Gastroesophageal sphincter (tissue), 4 donors: ENCODE measurements around the gene UBE2R2. TPM values are rescaled to one million over a fixed set of nuclear protein-coding genes. Genes with fewer than 3 reads are reported as not detected.

Experiments
- ATAC-seq: fragments of 150-250 bp; one replicate; pipeline ENCODE4 v1.9.1; 2016; ENCODE audit warnings: mild to moderate bottlenecking, moderate library complexity
- H3K27ac ChIP-seq, 4 donors: fragments of 200-600 bp; sonication (generic) in 3 of 4; 1 replicate in 3 of 4; 2 replicates in 1 of 4; pipeline ENCODE4 v1.5.1; 2016 to 2019
- H3K27me3 ChIP-seq: fragments of 200-600 bp; sonication (generic); one replicate; pipeline ENCODE4 v1.5.1; 2019
- H3K36me3 ChIP-seq, 2 donors: fragments of 200-600 bp; sonication (generic); one replicate each; pipeline ENCODE4 v1.5.1; 2019; ENCODE audit warnings: control low read depth in 1 of 2
- H3K4me1 ChIP-seq, 3 donors: fragments of 200-600 bp; sonication (generic); 1 replicate in 2 of 3; 2 replicates in 1 of 3; pipeline ENCODE4 v1.5.1; 2016 to 2019; ENCODE audit warnings: control low read depth in 2 of 3
- H3K4me3 ChIP-seq, 2 donors: fragments of 200-600 bp; sonication (generic); one replicate each; pipeline ENCODE4 v1.5.1; 2019; ENCODE audit warnings: mild to moderate bottlenecking in 1 of 2, moderate library complexity in 1 of 2
- H3K9me3 ChIP-seq, 3 donors: fragments of 200-600 bp; sonication (generic); one replicate each; pipeline ENCODE4 v1.5.1; 2017 to 2019; ENCODE audit warnings: control low read depth in 2 of 3
- CTCF ChIP-seq, 4 experiments: fragments of 200-600 bp in 2 of 4; fragments of 450-650 bp in 2 of 4; sonication (generic) in 1 of 4; IDR thresholded peaks; one replicate each; pipeline ENCODE4 v1.5.1; 2017 to 2019; ENCODE audit warnings: antibody characterized with exemption in 4 of 4, mild to moderate bottlenecking in 2 of 4, moderate library complexity in 2 of 4
- EP300 ChIP-seq: sonication (generic); formaldehyde crosslinking; IDR thresholded peaks from one replicate; pipeline ENCODE4 v1.6.1; 2017; ENCODE audit warnings: antibody characterized with exemption, mild to moderate bottlenecking
- POLR2A ChIP-seq, 2 donors: fragments of 450-650 bp; IDR thresholded peaks; one replicate each; pipeline ENCODE4 v1.6.1; 2017; ENCODE audit warnings: antibody characterized with exemption in 2 of 2, mild to moderate bottlenecking in 2 of 2, moderate library complexity in 1 of 2
- POLR2AphosphoS5 ChIP-seq: sonication (generic); formaldehyde crosslinking; IDR thresholded peaks from one replicate; pipeline ENCODE4 v1.6.1; 2017; ENCODE audit warnings: antibody characterized with exemption
- WGBS, 2 donors: methylation state at CpG; one replicate each; pipeline ENCODE4 v1.1.5; 2018; ENCODE audit warnings: low coverage in 1 of 2; 5-methylcytosine and 5-hydroxymethylcytosine counted together
- total RNA-seq, 4 donors: library from RNA; depleted of rRNA; stranded (reverse); fragments of >200 nt; gene quantifications; one replicate each; pipeline ENCODE4 v1.1.0, GENCODE V29; 2016

Gene UBE2R2
- total RNA-seq, 4 donors from 2014 or later = 26.5 to 43.9 (median 33.0) TPM

- TF ChIP-seq POLR2AphosphoS5 (no peak), CTCF (IDR thresholded peaks at IDR 0.05) (no peak), EP300 (no peak)
- Histone ChIP-seq H3K9me3 (no peaks in the 10 kb centered on the region), H3K4me3 (no peak overlapping the region), H3K4me1 (peaks cover 0 to 11% (median 0%) of the 10 kb centered on the region in 3 donors), H3K27me3 (no peaks in the 10 kb centered on the region), H3K36me3 (peaks cover 0 to 20% of the 10 kb centered on the region in 2 donors), H3K27ac (no peak overlapping the region)
- ATAC-seq = no peak
Measured at GRCh38 chr9:33894316-33894715, 77.4 kb downstream of the UBE2R2 start.

GRCh38 chr9:33903157-33903780, 86.3 kb downstream of the UBE2R2 start:
- H3K4me3 ChIP-seq = no peak overlapping the region
- H3K27ac ChIP-seq = no peak overlapping the region
- peaks cover 0 to 26% (median 3%) of the 10 kb centered on the region in 3 donors for H3K4me1 ChIP-seq
- no peaks in the 10 kb centered on the region for H3K9me3 ChIP-seq
- peaks cover 0 to 34% of the 10 kb centered on the region in 2 donors for H3K36me3 ChIP-seq
- no peak for ATAC-seq
- TF ChIP-seq POLR2AphosphoS5 (no peak), CTCF (IDR thresholded peaks at IDR 0.05) (no peak), POLR2A (IDR thresholded peaks at IDR 0.05) (no peak), EP300 (no peak)
- WGBS, 2 donors = 74 to 75% methylated on average over 4 of the region's 4 CpGs
- H3K27me3 ChIP-seq = no peaks in the 10 kb centered on the region

GRCh38 chr9:33905137-33905536, 88.2 kb downstream of the UBE2R2 start:
- no peak for ATAC-seq
- WGBS, 2 donors = 85 to 100% methylated on average over 1 of the region's 1 CpG
- Histone ChIP-seq H3K4me3 (no peak overlapping the region), H3K27me3 (no peaks in the 10 kb centered on the region), H3K4me1 (peaks cover 0 to 26% (median 3%) of the 10 kb centered on the region in 3 donors), H3K36me3 (peaks cover 0 to 24% of the 10 kb centered on the region in 2 donors), H3K27ac (no peak overlapping the region), H3K9me3 (no peaks in the 10 kb centered on the region)
- TF ChIP-seq POLR2A (IDR thresholded peaks at IDR 0.05) (no peak), EP300 (no peak), CTCF (IDR thresholded peaks at IDR 0.05) (no peak), POLR2AphosphoS5 (no peak)

DNA sequence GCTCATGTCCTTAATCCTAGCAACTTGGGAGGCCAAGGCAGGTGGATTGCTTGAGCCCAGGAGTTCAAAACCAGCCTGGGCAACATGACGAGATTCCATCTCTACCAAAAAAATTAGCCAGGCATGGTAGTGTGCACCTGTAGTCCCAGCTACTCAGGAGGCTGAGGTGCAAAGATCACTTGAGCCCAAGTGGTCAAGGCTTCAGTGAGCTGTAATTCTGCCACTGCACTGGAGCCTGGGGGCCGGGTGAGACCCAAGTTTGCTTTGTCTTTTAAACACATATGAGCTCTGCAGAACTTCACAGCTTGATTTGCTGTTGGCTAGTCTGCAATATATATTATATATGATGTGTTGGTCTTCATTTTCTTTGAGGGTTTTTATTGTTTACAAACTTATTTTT, 89.8 kb downstream of the UBE2R2 start:
- 83 to 100% methylated on average over 1 to 2 of the region's 2 CpGs for WGBS, 2 donors
- no peak for ATAC-seq
- Histone ChIP-seq H3K4me3 (no peak overlapping the region), H3K9me3 (no peaks in the 10 kb centered on the region), H3K27me3 (no peaks in the 10 kb centered on the region), H3K27ac (no peak overlapping the region), H3K4me1 (peaks cover 0 to 26% (median 3%) of the 10 kb centered on the region in 3 donors), H3K36me3 (peaks cover 0 to 8% of the 10 kb centered on the region in 2 donors)
- TF ChIP-seq EP300 = no peak
- TF ChIP-seq CTCF (IDR thresholded peaks at IDR 0.05) = no peak
- no peak for TF ChIP-seq POLR2A (IDR thresholded peaks at IDR 0.05)
- TF ChIP-seq POLR2AphosphoS5 = no peak

DNA sequence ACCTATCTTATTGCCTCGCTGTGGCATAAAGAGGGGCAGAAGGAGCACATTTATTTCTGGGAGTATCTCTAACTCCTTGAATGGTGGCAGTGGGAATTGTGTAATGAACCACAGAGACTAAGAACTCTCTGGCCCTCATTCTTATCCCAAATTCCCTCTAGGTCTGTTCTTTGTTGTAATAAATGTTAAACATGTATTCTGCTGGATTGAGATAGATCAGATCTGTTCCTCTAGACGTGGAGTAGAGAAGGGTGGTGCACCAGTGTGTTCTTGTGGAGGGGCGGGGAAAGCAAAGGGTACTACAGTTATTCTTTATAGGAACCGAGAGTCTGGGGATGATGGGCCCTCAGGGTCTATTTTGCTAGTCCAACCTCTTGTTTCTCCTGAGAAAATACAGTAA, 90.4 kb downstream of the UBE2R2 start:
- no peak for TF ChIP-seq EP300
- H3K27me3 ChIP-seq = no peaks in the 10 kb centered on the region
- peaks cover 0 to 6% of the 10 kb centered on the region in 2 donors for H3K36me3 ChIP-seq
- no peaks in the 10 kb centered on the region for H3K9me3 ChIP-seq
- H3K4me1 ChIP-seq = peaks cover 0 to 26% (median 3%) of the 10 kb centered on the region in 3 donors
- ATAC-seq = no peak
- H3K27ac ChIP-seq = no peak overlapping the region
- no peak overlapping the region for H3K4me3 ChIP-seq
- 68 to 84% methylated on average over 4 of the region's 4 CpGs for WGBS, 2 donors
